ENCODE data around the gene SCN1B. TPM values are rescaled to one million over a fixed set of nuclear protein-coding genes. Genes with fewer than 3 reads are reported as not detected.

Gene SCN1B
- total RNA-seq, 6 experiments from 2014 or later, result 2.6 to 4.9 (median 3.6) TPM

GRCh38 chr19:35008891-35009341, 21.4 kb upstream of the SCN1B start:
- H3K27ac ChIP-seq, result no peak overlapping the region
- DNase-seq, result no peak
- peaks cover 0 to 22% (median 3%) of the 10 kb centered on the region in 4 donors for H3K4me1 ChIP-seq
- no peak overlapping the region for H3K4me3 ChIP-seq
- no peak for ATAC-seq
- intact Hi-C loops (cut with DNase I), result no loop called here
- no peaks in the 10 kb centered on the region for H3K27me3 ChIP-seq
- H3K9me3 ChIP-seq, result no peaks in the 10 kb centered on the region
- WGBS (ENCODE audit: insufficient coverage, low coverage, low lambda C conversion rate, missing lambda C conversion rate), result 64% methylated on average over 6 of the region's 12 CpGs
- peaks cover 0 to 5% (median 0%) of the 10 kb centered on the region in 4 donors for H3K36me3 ChIP-seq
- no peak for TF ChIP-seq CTCF (IDR thresholded peaks at IDR 0.05)
- no peak for TF ChIP-seq POLR2A (IDR thresholded peaks at IDR 0.05)

GRCh38 chr19:35009424-35010415, 20.6 kb upstream of the SCN1B start:
- peaks cover 0 to 5% (median 0%) of the 10 kb centered on the region in 4 donors for H3K36me3 ChIP-seq
- TF ChIP-seq CTCF (IDR thresholded peaks at IDR 0.05) (no peak), POLR2A (IDR thresholded peaks at IDR 0.05) (no peak)
- 81% methylated on average over 5 of the region's 36 CpGs for WGBS (ENCODE audit: insufficient coverage, low coverage, low lambda C conversion rate, missing lambda C conversion rate)

GRCh38 chr19:35011091-35011689, 19.1 kb upstream of the SCN1B start:
- H3K4me1 ChIP-seq, result peaks cover 0 to 13% (median 3%) of the 10 kb centered on the region in 4 donors
- no peak overlapping the region for H3K4me3 ChIP-seq
- H3K27ac ChIP-seq, result no peak overlapping the region
- no peaks in the 10 kb centered on the region for H3K27me3 ChIP-seq
- DNase-seq (peak in 1 of 3 donors; percentile 67), ATAC-seq (peak in 1 of 4 donors; percentile 13)
- TF ChIP-seq CTCF (IDR thresholded peaks at IDR 0.05) (no peak), POLR2A (IDR thresholded peaks at IDR 0.05) (no peak)
- WGBS (ENCODE audit: insufficient coverage, low coverage, low lambda C conversion rate, missing lambda C conversion rate), result 76% methylated on average over 12 of the region's 13 CpGs
- intact Hi-C loops (cut with DNase I), result loop anchor here (5.0 kb wide), 1 partner anchor 39 kb away; no protein-coding TSS in a partner anchor
- no peaks in the 10 kb centered on the region for H3K9me3 ChIP-seq
- H3K36me3 ChIP-seq, result peaks cover 0 to 6% (median 1%) of the 10 kb centered on the region in 4 donors

More at GRCh38 chr19:35009424-35010415, 20.6 kb upstream of the SCN1B start:
- Histone ChIP-seq H3K9me3 (no peaks in the 10 kb centered on the region), H3K27ac (no peak overlapping the region), H3K4me1 (peaks cover 0 to 22% (median 3%) of the 10 kb centered on the region in 4 donors), H3K27me3 (no peaks in the 10 kb centered on the region), H3K4me3 (no peak overlapping the region)
- ATAC-seq (no peak), DNase-seq (no peak)
- intact Hi-C loops (cut with DNase I), result loop anchor here (5.0 kb wide), 1 partner anchor 37 kb away; no protein-coding TSS in a partner anchor

- no peak for DNase-seq
- ATAC-seq, result peak in 2 of 4 donors; percentile 1 to 15
- WGBS (ENCODE audit: insufficient coverage, low coverage, low lambda C conversion rate, missing lambda C conversion rate), result no CpG with 5 or more reads among the region's 18 CpGs
- H3K27ac ChIP-seq, result no peak overlapping the region
- H3K4me1 ChIP-seq, result peaks cover 0 to 8% (median 3%) of the 10 kb centered on the region in 4 donors
- H3K9me3 ChIP-seq, result no peaks in the 10 kb centered on the region
- intact Hi-C loops (cut with DNase I), result loop anchor here (5.0 kb wide), 1 partner anchor 40 kb away; no protein-coding TSS in a partner anchor
- H3K27me3 ChIP-seq, result no peaks in the 10 kb centered on the region
- TF ChIP-seq POLR2A (IDR thresholded peaks at IDR 0.05), result no peak
- TF ChIP-seq CTCF (IDR thresholded peaks at IDR 0.05), result no peak
- H3K4me3 ChIP-seq, result no peak overlapping the region
- peaks cover 0 to 6% (median 1%) of the 10 kb centered on the region in 4 donors for H3K36me3 ChIP-seq
Observed at GRCh38 chr19:35011737-35012682, 18.3 kb upstream of the SCN1B start.
